HL-60/S4 (cell line): ENCODE data around the gene FANCG.

Source experiments
- in situ Hi-C: fragments of 300-500 bp; cut with MboI; formaldehyde crosslinking; loops from 2 replicates; pipeline ENCODE4 v1.14.3; 2022; ENCODE audit warnings: low sequenced_read_pairs

FANCG gene

DNA sequence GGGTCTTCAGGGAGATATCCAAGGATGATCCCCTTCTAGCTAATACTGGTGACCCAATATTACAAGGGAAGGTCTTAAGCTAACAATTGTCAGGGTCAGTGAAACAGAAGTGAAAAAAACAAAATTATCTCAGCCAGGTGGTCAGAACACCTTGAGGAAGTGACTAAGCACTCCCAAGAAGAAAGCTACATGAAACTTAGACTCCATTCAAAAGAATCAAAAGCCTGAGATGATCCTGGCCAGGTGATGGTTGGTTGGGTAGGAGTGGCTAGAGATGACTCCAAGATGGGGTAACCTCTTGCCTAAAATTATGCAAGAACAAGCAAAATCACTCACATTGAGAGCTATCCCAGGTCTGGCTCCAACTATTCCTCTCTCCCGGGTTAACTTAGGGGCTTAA lies 12.7 kb downstream of the FANCG start:
- in situ Hi-C loops: no loop called here

DNA sequence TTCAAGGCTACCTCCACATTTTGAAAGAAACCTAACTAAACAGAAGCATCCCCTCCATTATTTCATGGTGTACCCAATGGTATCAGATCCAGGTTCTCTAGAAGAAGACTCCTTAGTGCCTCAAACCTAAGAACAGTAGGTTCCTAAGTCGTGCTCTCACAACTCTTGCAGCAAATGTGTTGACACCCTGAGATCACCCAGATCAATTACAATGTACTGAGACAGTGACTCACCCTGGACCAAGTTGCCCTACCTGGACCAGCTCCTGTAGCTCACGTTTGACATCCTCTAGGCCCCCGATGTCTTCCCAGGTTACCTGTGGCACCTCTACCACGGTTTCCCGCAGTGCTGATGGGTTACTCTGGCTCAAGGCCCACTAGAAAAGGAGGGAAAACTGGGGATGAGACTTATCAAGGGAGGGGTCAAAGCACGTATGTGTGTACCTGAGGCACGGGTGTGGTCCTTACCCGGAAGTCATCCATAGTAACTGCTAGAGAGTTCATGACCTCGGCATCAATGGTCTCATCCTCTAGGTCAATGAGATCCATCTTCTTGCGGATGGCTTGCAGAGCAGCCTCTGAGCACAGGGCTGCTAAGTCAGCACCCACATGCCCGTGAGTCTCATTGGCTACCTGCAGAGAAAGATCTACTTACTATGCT lies 19.1 kb downstream of the FANCG start:
- in situ Hi-C loops: no loop called here

DNA sequence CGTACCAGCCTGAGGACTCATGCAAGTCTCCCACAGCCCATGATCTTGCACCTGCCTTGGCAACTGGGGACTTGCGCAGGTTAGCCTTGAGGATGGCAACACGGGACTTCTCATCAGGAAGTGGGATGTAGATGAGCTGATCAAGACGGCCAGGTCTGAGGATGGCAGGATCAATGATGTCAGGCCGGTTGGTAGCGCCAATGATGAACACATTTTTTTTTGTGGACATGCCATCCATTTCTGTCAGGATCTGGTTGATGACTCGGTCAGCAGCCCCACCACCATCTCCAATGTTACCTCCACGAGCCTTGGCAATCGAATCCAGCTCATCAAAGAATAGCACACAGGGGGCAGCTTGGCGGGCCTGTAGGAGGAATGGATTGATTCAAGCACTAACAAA lies 20.3 kb downstream of the FANCG start:
- in situ Hi-C loops: no loop called here

DNA sequence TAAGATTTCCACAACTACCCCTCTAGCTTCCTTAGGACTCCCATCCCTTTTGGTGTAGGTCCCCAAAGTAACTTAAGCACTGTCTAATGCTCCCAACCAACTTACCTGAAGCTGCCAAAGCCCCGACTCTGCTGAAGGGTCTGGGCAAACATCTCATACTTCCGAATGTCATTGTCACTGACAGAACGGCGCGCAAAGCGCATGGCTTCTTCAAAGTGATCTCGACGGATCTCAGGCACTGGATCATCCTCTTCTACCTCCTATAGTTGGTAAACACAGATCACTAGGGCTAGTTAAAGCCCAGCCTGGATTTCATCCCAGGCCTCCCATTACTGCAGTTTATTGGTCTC lies 22.5 kb downstream of the FANCG start:
- in situ Hi-C loops: no loop called here

DNA sequence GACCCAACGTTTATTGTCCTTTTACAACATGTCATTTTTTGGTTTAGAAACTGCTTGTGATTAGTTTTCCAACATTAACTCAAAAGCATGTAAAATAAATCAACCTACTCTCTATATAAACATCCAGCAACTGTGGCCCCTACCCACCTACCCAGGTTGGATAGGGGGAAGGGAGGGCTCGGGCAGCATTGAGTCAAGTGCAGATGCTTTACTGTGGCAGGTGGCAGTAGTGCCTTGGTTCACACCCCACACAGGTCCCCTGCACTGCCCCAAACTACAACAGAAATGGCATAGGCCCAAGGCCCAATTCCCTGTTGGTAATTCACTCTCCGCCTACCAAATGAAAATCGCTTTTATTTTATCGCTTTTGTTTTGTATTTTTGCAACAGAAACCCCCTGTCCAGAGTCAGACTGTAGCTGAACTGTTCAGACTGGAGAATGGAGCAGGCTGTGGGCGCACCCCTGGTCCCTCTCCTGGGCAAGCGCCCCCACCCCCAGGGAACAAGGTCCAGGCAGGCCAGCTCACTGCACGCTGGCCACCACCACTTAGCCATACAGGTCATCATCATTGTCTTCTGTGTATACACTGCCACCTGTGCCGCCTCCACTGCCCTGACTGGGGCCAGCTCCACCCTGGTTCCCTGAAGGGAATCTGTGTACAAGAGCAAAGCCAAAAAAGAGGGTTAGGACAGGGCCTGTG lies 23.0 kb downstream of the FANCG start:
- in situ Hi-C loops: no loop called here

DNA sequence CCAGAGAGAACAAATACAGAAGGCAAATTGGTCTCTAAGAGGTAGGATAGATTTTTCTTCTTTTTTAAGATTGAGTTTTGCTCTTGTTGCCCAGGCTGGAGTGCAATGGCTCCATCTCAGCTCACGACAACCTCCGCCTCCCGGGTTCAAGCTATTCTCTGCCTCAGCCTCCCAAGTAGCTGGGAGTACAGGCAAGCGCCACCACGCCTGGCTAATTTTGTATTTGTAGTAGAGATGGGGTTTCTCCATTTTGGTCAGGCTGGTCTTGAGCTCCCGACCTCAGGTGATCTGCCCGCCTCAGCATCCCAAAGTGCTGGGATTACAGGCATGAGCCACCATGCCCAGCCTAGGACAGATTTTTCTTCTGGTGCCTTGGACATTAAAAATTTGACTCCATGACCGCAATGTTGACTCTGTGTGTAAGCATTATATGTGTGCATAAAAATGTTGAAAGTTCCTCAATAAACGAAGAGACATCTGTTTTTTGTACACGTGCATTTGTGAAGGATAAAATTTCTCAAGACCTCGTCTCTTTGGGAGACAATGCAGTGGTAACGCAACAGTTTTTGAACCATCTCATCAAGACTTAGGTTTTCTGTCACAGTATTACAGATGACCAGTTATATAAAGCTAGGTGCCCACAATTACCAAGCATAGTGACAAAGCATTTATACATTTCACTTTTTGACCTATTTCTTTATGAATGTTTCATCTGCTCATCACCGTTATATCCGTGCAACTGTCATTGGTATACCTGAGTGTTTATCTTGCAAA lies 24.7 kb downstream of the FANCG start:
- in situ Hi-C loops: no loop called here

DNA sequence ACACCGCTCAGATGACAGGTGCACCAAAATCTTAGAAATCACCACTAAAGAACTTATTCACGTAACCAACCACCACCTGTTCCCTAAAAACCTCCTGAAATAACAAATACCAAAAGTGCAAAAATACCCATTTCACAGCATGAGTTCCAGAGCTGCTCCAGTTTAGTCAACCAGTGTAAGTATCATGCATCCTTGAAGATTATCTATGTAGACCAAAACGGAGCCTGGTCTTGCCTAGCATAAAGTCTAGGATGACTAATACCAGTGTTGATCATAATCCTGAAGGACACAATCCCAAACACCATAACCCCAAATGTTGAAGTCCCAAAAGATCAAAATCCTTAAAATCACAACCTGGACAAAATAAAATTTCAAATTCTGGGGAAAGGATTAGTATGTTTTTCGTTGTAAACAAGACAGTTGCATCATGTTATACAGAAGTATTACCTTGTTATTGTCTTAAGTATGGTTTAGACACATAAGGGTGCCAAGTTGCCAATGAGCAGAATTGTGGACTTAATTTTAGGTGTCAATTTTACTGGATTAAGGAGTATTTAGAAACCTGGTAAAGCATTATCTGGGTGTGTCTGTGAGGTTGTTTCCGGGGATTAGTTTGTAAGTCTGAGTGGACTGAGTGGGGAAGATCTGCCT lies 25.4 kb downstream of the FANCG start:
- in situ Hi-C loops: no loop called here

DNA sequence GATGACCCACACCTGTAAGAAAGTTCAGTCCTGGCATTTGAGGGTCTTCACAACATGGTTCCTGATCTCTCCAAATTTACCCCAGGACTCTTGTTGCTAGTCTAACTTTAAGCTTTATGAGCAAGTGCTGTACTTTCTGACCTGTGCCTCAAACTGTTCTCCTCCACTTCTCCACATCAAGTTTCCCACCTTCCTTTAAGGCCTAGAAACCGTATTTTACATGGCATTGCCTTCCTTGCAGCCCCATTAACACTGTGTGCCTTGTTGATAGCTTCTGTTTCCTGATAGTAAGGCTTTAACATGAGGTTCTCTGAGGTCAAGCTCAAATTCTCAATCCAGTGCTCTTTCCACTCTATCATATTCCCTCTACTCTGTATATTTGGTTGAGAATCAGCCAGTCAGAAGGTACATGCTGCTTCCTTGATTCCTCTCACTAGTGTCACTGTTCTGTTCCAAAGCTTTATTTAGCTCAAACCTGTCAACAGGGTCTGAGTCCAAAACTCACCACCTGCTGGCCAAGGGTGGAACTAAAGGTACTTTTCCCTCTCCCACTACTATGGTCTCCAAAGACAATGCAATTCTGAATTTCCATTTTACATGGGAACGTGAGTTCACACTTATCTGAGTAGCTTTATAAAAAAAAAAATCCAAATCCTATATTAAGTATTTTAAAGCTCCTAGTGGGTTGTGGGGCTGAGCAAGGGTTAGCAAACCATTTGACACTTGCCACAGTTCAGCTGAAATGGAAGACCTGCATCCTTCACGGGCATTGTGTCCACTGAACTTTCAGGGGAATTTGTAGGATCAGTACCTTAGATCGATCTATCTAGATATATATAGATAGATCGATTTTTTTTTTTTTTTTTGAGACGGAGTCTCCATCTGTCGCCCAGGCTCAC lies 28.4 kb downstream of the FANCG start:
- in situ Hi-C loops: no loop called here

DNA sequence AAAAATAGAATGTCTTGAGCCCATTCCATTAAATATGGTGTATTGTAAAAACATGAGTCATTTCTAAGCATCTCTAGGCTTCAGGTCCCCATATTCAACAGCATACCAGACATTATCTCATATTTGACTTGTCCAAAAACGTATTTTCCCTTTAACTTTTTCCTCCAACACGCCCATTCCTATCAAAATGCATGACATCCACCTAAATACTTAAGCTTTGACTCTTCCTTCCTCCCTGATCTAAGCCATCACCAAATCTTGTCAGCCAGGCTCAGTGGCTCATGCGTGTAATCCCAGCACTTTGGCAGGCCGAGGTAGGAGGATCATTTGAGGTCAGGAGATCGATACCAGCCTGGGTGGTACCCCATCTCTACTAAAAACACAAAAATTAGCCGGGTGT lies 31.2 kb downstream of the FANCG start:
- in situ Hi-C loops: no loop called here

DNA sequence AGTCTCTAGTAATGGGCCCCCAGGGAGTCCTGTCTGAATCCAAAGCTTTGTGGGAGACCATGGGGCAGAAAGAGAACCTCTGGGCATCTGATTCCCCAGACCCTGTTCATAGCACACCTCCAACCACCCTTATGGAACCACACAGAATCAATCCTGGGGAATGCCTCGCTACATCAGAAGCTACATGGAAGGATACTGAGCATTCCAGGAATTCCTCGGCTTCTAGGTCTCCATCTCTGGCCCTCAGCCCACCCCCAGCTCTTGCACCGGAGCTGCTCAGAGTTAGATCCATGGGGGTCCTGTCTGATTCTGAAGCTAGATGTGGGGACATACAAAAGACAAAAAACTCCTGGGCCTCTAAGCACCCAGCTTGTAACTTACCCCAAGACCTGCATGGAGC lies 35.7 kb downstream of the FANCG start:
- in situ Hi-C loops: no loop called here

DNA sequence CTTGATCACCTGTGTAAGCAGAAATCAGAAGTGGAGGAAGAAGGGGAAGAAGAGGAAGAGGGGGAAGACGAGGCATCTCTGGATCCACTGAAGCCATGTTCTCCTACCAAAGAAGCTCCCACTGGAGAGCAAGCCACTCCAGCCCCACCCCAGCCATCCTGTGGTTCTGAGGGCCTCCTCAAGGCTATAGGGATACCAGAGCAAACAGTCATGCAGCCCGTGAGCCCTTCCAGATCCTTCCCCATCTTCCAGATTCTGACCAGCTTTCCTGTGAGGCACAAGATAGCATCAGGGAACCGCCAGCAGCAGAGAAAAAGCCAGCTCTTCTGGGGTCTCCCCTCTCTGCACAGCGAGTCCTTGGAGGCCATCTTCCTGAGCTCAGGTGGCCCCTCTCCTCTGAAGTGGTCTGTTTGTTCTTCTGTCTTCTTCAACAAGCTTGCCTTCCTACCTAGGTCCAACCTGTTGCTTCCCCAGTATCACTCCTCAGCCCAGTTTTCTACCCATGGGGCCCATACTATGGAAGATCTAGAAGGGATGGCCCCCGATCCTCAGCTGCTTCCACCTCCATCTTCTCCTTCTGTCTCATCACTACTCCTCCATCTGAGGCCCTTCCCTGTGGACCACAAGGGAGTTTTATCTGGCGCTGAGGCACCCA lies 36.7 kb downstream of the FANCG start:
- in situ Hi-C loops: no loop called here

DNA sequence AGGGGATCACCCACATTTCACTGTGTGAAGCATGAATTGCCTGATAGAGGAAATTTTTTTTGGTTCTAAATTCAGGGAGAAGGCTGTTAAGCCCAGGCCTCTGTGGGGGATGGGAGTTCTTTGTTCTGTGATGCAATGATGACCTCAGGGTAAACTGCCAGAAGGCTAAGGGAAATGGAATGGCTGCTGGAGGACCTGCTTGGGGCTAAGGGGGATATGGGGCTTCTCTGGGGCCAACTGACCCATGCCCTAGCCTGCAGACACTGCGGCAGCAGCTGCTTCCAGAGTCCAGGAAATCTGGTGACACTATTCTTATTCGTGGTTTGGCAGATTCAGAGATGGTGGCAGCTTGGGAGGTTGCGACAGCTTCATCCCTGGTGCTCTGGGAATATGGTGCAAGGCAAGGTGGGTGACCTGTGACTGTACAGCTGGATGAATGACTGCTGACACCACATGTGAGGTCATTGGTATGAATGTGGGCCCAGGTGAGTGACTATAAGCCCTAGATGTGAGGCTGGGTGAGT lies 37.6 kb downstream of the FANCG start:
- in situ Hi-C loops: no loop called here

DNA sequence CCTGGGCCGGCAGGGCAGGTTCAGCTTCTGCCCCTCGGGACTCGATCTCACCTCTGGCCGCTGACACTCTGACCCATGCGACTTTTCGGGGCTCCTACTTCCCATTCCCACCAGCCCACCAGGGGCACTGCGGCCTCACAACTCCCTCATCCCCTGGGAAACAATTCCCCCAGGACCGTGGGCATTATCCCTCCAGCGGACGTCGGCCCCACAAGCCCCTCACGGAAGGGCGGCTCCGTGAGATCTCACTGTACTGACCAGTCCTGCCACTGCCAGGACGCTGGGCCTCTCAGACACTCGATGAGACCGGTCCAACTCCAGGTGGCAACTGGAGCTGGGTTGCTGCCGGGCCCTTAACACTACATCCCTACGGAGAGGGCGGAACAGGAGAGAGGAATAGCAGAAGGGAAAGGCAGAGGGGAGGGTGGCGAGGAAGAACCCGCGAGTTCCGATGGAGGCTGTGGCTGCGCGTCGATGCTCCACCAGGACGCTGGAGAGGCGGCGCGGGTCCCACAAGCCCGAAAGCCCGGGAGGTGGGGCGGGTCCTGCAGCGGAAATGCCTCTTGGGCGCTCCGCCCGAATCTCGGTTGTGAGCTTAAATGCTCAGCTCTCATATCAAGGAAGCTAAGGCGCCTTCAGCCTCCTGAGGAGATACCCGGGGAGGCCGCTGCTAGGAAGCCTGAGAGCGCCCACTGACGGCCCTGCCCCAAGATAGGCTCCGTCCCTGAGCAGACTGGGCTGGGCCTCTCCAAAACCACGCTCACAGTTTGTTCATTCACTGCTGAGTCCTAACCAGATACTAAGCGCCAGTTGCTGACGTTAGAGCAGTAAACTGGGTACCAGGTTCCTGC lies 43.7 kb downstream of the FANCG start:
- in situ Hi-C loops: no loop called here

DNA sequence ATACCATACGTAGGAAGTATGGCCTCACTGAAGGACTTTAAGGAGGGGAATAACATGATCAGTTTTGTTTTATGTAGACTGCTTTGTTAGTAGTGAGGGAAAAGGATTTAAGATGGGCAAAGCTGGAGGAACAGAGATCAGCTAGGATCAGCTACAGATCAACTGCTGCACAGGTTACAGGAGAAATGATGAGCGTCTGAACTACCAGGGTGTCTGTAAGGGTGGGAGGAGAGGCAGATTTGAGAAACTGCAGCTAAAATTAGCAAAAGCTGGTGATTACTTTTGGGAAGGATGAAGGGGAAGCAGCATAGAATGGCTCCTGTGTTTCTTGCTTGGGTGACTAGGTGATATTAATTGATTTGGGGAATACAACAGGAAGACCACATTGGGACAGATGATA lies 46.6 kb downstream of the FANCG start:
- in situ Hi-C loops: no loop called here

DNA sequence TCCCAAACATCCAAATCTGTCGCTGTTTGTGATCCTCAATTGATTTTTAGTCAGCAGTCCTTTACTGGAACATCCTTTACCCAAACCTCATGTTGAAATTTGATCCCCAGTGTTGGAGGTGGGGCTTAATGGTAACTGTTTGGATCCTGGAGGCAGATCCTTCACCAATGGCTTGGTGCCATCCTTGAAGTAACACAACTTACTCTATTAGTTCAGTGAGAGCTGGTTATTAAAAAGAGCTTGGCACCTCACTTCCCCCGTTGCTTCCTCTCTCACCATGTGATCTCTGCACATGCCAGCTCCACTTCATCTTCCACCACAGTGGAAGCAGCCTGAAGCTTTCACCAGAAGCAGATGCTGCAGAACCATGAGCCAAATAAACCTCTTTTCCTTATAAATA lies 49.9 kb downstream of the FANCG start:
- in situ Hi-C loops: no loop called here

DNA sequence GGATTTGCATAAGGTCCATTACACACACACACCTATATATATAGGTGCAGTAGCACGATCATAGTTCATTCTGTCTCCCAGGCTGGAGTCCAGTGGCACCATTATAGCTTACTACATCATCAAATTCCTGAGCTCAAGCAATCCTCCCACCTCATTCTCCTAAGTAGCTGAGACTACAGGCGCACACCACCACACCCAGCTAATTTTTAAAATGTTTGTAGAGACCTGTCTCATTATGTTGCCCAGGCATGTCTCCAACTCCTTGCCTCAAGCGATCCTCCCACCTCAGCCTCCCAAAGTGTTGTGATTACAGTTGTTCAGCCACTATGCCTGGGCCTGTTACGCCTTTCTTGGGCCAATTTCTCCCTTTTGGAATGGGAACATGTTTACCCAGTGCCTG lies 50.5 kb downstream of the FANCG start:
- in situ Hi-C loops: no loop called here

DNA sequence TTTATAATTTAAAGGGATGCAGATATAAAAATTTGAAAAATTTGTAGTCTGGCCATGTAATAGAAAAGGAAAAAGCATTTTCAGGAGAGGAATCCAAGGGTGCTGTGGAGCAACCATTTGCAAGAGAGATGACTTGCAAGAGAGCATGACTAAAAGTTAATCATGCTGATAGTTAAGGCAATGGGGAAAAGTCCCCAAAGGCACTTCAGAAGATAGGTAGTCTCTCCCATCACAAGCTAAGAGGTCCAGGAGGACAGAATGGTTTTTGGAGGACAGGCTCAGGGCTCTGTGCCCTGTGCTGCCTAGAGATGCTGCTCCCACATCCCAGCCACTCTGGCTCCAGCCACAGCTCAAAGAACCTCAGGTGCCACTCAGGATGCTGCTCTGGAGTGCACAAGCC lies 51.4 kb downstream of the FANCG start:
- in situ Hi-C loops: no loop called here

DNA sequence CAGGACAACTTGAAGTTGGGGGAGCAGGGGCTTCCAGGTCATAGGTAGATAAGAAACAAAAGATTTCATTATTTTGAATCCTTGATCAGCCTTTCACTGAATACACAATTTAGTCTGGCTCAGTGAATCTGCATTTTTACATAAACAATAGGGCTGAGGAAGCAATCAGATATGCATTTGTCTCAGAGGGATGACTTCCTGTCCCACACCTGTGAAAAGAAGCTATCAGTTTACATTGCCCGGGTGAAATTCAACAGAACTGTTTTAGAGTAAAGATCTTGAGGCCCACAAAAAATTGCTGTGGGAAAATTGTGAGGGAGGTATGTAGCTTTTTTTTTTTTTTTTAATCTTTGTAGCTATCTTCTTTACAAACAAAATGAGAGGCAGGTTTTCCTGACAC lies 51.9 kb downstream of the FANCG start:
- in situ Hi-C loops: no loop called here

DNA sequence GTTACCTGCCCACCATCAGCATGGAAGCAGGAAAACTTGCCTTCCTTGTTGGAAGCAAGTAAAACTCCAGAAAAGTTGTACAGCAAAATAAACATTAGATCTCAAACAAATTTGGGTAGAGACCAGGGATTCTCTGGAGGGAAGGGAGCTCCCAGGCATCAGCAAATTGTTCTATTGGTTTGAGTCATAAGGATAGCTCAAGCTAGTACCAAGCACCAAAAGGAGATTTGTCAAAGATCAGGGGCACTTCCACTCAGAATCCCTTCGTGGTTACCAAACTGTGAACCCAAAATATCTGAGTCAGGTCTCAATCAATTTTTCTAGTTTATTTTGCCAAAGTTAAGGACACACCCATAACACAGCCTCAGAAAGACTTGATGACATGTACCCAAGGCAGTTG lies 52.4 kb downstream of the FANCG start:
- in situ Hi-C loops: no loop called here
